ENCODE data around the gene ADCYAP1R1.

The ADCYAP1R1 gene

GRCh38 chr7:31062746-31063435 is 10.8 kb downstream of the ADCYAP1R1 start:
- in situ Hi-C loops (cut with HindIII; ENCODE audit: low sequenced_read_pairs) = no loop called here
- H3K4me3 ChIP-seq (ENCODE audit: low read depth, low read length) = no peak overlapping the region
- DNase-seq (ENCODE audit: low read depth, low spot score) = no peak

GRCh38 chr7:31065021-31065593 is 13.0 kb downstream of the ADCYAP1R1 start:
- no peak for DNase-seq (ENCODE audit: low read depth, low spot score)
- no peak overlapping the region for H3K4me3 ChIP-seq (ENCODE audit: low read depth, low read length)
- in situ Hi-C loops (cut with HindIII; ENCODE audit: low sequenced_read_pairs) = no loop called here
- no peak for TF ChIP-seq CTCF (IDR thresholded peaks at IDR 0.05; ENCODE audit: low read depth, low read length)

More at GRCh38 chr7:31062746-31063435, 10.8 kb downstream of the ADCYAP1R1 start:
- no peak for TF ChIP-seq CTCF (IDR thresholded peaks at IDR 0.05; ENCODE audit: low read depth, low read length)

- no peak overlapping the region for H3K4me3 ChIP-seq (ENCODE audit: low read depth, low read length)
- no peak for DNase-seq (ENCODE audit: low read depth, low spot score)
- in situ Hi-C loops (cut with HindIII; ENCODE audit: low sequenced_read_pairs) = no loop called here
- TF ChIP-seq CTCF (IDR thresholded peaks at IDR 0.05; ENCODE audit: low read depth, low read length) = no peak
Measured at GRCh38 chr7:31065840-31066239, 13.7 kb downstream of the ADCYAP1R1 start.

GRCh38 chr7:31066516-31067130 is 14.5 kb downstream of the ADCYAP1R1 start:
- no peak overlapping the region for H3K4me3 ChIP-seq (ENCODE audit: low read depth, low read length)
- in situ Hi-C loops (cut with HindIII; ENCODE audit: low sequenced_read_pairs) = no loop called here
- TF ChIP-seq CTCF (IDR thresholded peaks at IDR 0.05; ENCODE audit: low read depth, low read length) = no peak
- DNase-seq (ENCODE audit: low read depth, low spot score) = no peak

GRCh38 chr7:31067491-31067890 is 15.4 kb downstream of the ADCYAP1R1 start:
- TF ChIP-seq CTCF (IDR thresholded peaks at IDR 0.05; ENCODE audit: low read depth, low read length) = no peak
- DNase-seq (ENCODE audit: low read depth, low spot score) = no peak
- in situ Hi-C loops (cut with HindIII; ENCODE audit: low sequenced_read_pairs) = no loop called here
- H3K4me3 ChIP-seq (ENCODE audit: low read depth, low read length) = no peak overlapping the region

- no peak overlapping the region for H3K4me3 ChIP-seq (ENCODE audit: low read depth, low read length)
- in situ Hi-C loops (cut with HindIII; ENCODE audit: low sequenced_read_pairs) = no loop called here
- TF ChIP-seq CTCF (IDR thresholded peaks at IDR 0.05; ENCODE audit: low read depth, low read length) = no peak
- no peak for DNase-seq (ENCODE audit: low read depth, low spot score)
Measured at GRCh38 chr7:31068006-31068675, 16.0 kb downstream of the ADCYAP1R1 start.

Data from astrocyte of the spinal cord (primary cell).